ENCODE data around the gene MKKS. TPM values are rescaled to one million over a fixed set of nuclear protein-coding genes. Genes with fewer than 3 reads are reported as not detected.
A peak's percentile ranks its signal among the peaks of the same experiment; 100 is the strongest.

MKKS gene
- total RNA-seq, 4 donors from 2014 or later: 5.9 to 13.0 (median 9.8) TPM

GRCh38 chr20:10374036-10374435 is 60.0 kb downstream of the MKKS start:
- no peak overlapping the region for H3K4me3 ChIP-seq (ENCODE audit: low read depth, poor library complexity, severe bottlenecking)
- WGBS, 2 donors: 69 to 80% methylated on average over 2 of the region's 2 CpGs
- TF ChIP-seq, protein P1, sequence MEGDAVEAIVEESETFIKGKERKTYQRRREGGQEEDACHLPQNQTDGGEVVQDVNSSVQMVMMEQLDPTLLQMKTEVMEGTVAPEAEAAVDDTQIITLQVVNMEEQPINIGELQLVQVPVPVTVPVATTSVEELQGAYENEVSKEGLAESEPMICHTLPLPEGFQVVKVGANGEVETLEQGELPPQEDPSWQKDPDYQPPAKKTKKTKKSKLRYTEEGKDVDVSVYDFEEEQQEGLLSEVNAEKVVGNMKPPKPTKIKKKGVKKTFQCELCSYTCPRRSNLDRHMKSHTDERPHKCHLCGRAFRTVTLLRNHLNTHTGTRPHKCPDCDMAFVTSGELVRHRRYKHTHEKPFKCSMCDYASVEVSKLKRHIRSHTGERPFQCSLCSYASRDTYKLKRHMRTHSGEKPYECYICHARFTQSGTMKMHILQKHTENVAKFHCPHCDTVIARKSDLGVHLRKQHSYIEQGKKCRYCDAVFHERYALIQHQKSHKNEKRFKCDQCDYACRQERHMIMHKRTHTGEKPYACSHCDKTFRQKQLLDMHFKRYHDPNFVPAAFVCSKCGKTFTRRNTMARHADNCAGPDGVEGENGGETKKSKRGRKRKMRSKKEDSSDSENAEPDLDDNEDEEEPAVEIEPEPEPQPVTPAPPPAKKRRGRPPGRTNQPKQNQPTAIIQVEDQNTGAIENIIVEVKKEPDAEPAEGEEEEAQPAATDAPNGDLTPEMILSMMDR (IDR thresholded peaks at IDR 0.05): no peak
- no peak for TF ChIP-seq POLR2A (IDR thresholded peaks at IDR 0.05)
- intact Hi-C loops (cut with DNase I; ENCODE audit: low total_unique reads): no loop called here
- DNase-seq (ENCODE audit: low spot score in 2 of 2): no peak

GRCh38 chr20:10371467-10371866 is 62.6 kb downstream of the MKKS start:
- TF ChIP-seq, protein P1 (IDR thresholded peaks at IDR 0.05): no peak
- TF ChIP-seq POLR2A (IDR thresholded peaks at IDR 0.05): no peak
- intact Hi-C loops (cut with DNase I; ENCODE audit: low total_unique reads): no loop called here

DNA sequence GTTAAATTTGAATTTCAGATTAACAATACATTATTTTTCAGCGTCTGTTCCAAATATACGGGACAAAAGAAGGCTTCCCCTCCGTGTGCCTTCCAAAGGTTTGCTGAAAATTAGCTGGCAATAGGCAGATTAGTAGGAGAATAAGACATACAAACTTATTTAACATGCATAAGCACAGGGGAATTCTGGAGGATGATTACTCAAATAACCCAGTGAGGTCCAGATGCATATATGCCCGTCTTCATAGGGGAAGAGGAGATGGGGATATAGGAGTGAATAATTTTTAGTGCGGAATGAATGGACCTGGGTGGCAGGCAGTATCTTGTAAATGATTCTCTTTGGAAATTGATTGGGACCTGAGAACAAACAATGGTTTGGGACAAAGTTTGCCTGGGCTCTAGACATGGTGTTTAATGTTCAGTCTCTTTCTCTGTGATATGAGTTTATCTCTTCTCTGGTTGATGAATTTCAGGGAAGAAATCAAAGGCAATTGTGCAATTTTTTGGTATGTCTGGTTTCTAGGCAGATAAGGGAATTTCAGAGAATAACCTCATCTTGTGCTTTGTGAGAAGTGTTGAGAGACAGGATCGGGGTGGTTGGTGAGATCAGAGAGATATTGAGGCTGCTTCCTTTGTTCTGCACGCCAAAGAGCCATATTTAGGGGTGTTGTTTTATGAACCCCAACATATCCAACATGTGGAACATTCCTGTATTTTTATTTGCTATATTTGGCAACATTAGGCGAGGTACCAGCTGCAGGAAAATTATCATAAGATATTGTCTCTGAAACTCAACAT is 63.7 kb downstream of the MKKS start:
- intact Hi-C loops (cut with DNase I; ENCODE audit: low total_unique reads): no loop called here
- no peak for DNase-seq (ENCODE audit: low spot score in 2 of 2)
- H3K4me3 ChIP-seq (ENCODE audit: low read depth, poor library complexity, severe bottlenecking): no peak overlapping the region
- 62 to 63% methylated on average over 8 of the region's 8 CpGs for WGBS, 2 donors
- no peak for TF ChIP-seq POLR2A (IDR thresholded peaks at IDR 0.05)
- TF ChIP-seq, protein P1 (IDR thresholded peaks at IDR 0.05): no peak

More at GRCh38 chr20:10371467-10371866, 62.6 kb downstream of the MKKS start:
- no peak overlapping the region for H3K4me3 ChIP-seq (ENCODE audit: low read depth, poor library complexity, severe bottlenecking)
- no peak for DNase-seq (ENCODE audit: low spot score in 2 of 2)

- TF ChIP-seq POLR2A (IDR thresholded peaks at IDR 0.05): no peak
- TF ChIP-seq, protein P1 (IDR thresholded peaks at IDR 0.05): no peak
- peak in 1 of 2 donors; percentile 16 for DNase-seq (ENCODE audit: low spot score in 2 of 2)
- intact Hi-C loops (cut with DNase I; ENCODE audit: low total_unique reads): no loop called here
- no peak overlapping the region for H3K4me3 ChIP-seq (ENCODE audit: low read depth, poor library complexity, severe bottlenecking)
- 47 to 50% methylated on average over 4 of the region's 4 CpGs for WGBS, 2 donors
These were observed 64.3 kb downstream of the MKKS start for GRCh38 chr20:10369723-10370090.

DNA sequence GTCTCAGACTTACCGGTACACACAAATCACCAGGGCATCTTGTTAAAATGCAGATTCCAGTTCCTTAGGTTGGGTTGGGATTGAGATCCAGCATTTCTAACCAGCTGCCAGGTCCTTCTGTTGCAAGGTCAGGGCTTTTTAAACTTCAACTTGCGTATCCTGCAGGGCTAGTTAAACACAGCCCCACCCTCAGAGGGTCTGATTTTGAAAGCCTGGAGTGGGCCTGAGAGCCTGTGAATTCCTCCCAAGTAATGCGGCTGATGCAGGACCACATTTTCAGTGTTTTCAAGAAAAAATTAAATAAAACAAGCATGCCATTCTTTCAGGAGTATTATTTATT is 65.3 kb downstream of the MKKS start:
- no peak overlapping the region for H3K4me3 ChIP-seq (ENCODE audit: low read depth, poor library complexity, severe bottlenecking)
- no peak for TF ChIP-seq POLR2A (IDR thresholded peaks at IDR 0.05)
- intact Hi-C loops (cut with DNase I; ENCODE audit: low total_unique reads): no loop called here
- no peak for DNase-seq (ENCODE audit: low spot score in 2 of 2)
- 94 to 98% methylated on average over 3 of the region's 3 CpGs for WGBS, 2 donors

- no peak overlapping the region for H3K4me3 ChIP-seq (ENCODE audit: low read depth, poor library complexity, severe bottlenecking)
- intact Hi-C loops (cut with DNase I; ENCODE audit: low total_unique reads): no loop called here
- no peak for DNase-seq (ENCODE audit: low spot score in 2 of 2)
- TF ChIP-seq, protein P1 (IDR thresholded peaks at IDR 0.05): no peak
- TF ChIP-seq POLR2A (IDR thresholded peaks at IDR 0.05): no peak
- WGBS, 2 donors: 91 to 95% methylated on average over 12 of the region's 12 CpGs
These were observed 65.9 kb downstream of the MKKS start for GRCh38 chr20:10367943-10368701.
